ENCODE measurements around the gene DUSP9.

DUSP9 gene

DNA sequence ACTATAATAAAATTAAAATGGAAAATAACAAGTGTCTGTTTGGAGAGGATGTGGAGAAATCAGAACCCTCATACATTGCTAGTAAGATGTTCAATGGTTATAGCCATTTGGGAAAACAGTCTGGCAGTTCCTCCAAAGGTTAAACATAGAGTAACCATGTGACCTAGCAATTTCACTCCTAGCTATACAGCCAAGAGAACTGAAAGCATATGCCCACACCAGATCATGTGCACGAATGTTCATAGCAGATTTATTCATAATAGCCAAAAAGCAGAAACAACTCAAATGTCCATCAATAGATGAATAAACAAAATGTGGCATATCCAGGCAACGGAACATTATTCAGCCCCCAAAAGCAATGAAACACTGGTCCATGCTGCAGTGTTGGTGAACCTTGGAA is 38.6 kb upstream of the DUSP9 start:
- Histone ChIP-seq H3K4me2 (ENCODE audit: insufficient read depth, low read length) (no peak overlapping the region), H3K27me3 (ENCODE audit: insufficient read depth, low read length, poor library complexity) (no peaks in the 10 kb centered on the region), H3K4me1 (ENCODE audit: insufficient read depth, low read length) (no peaks in the 10 kb centered on the region), H3K27ac (ENCODE audit: low read length) (no peak overlapping the region), H3K9ac (ENCODE audit: low read depth, low read length) (no peak overlapping the region), H4K20me1 (ENCODE audit: insufficient read depth, low read length) (no peaks in the 10 kb centered on the region), H3K36me3 (ENCODE audit: insufficient read depth, low read length) (no peaks in the 10 kb centered on the region), H2AFZ (ENCODE audit: low read depth, low read length) (no peak overlapping the region), H3K79me2 (ENCODE audit: insufficient read depth, low read length) (no peaks in the 10 kb centered on the region), H3K9me3 (ENCODE audit: insufficient read depth, low read length, severe bottlenecking) (no peaks in the 10 kb centered on the region), H3K4me3 (ENCODE audit: low read depth in 1 of 2, low read length in 2 of 2) (no peak overlapping the region)
- no peak for ATAC-seq (ENCODE audit: insufficient read depth, low read depth)
- no peak for TF ChIP-seq EZH2 (IDR thresholded peaks at IDR 0.05; ENCODE audit: borderline replicate concordance, low read depth, low read length, severe bottlenecking)
- TF ChIP-seq, protein P1, sequence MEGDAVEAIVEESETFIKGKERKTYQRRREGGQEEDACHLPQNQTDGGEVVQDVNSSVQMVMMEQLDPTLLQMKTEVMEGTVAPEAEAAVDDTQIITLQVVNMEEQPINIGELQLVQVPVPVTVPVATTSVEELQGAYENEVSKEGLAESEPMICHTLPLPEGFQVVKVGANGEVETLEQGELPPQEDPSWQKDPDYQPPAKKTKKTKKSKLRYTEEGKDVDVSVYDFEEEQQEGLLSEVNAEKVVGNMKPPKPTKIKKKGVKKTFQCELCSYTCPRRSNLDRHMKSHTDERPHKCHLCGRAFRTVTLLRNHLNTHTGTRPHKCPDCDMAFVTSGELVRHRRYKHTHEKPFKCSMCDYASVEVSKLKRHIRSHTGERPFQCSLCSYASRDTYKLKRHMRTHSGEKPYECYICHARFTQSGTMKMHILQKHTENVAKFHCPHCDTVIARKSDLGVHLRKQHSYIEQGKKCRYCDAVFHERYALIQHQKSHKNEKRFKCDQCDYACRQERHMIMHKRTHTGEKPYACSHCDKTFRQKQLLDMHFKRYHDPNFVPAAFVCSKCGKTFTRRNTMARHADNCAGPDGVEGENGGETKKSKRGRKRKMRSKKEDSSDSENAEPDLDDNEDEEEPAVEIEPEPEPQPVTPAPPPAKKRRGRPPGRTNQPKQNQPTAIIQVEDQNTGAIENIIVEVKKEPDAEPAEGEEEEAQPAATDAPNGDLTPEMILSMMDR (IDR thresholded peaks at IDR 0.05; ENCODE audit: borderline replicate concordance, extremely low read depth, low read length, poor library complexity, severe bottlenecking) = no peak
- DNase-seq = no peak

DNA sequence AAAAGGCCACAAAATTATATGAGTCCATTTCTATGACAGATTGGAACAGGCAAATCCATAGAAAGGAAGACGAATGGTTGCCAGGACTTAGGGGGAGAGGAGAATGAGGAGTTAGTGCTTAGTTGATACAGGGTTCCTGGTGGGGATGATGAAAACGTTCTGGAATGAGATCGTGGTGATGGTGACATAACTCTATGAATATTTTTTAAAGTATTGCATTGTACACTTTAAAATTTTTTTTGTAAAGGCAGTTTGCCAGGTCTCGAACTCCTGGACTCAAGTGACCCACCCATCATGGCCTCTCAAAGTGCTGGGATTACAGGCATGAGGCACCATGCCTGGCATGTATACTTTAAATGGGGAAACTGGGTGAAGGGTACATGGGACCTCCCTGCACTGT is 38.2 kb upstream of the DUSP9 start:
- H3K36me3 ChIP-seq (ENCODE audit: insufficient read depth, low read length) = no peaks in the 10 kb centered on the region
- DNase-seq (no peak), ATAC-seq (ENCODE audit: insufficient read depth, low read depth) (no peak)
- no peak overlapping the region for H2AFZ ChIP-seq (ENCODE audit: low read depth, low read length)
- TF ChIP-seq, protein P1 (IDR thresholded peaks at IDR 0.05; ENCODE audit: borderline replicate concordance, extremely low read depth, low read length, poor library complexity, severe bottlenecking) = no peak
- no peak for TF ChIP-seq EZH2 (IDR thresholded peaks at IDR 0.05; ENCODE audit: borderline replicate concordance, low read depth, low read length, severe bottlenecking)
- no peak overlapping the region for H3K27ac ChIP-seq (ENCODE audit: low read length)
- no peak overlapping the region for H3K4me2 ChIP-seq (ENCODE audit: insufficient read depth, low read length)
- no peaks in the 10 kb centered on the region for H3K9me3 ChIP-seq (ENCODE audit: insufficient read depth, low read length, severe bottlenecking)
- H3K79me2 ChIP-seq (ENCODE audit: insufficient read depth, low read length) = no peaks in the 10 kb centered on the region
- H4K20me1 ChIP-seq (ENCODE audit: insufficient read depth, low read length) = no peaks in the 10 kb centered on the region
- no peak overlapping the region for H3K4me3 ChIP-seq (ENCODE audit: low read depth in 1 of 2, low read length in 2 of 2)
- no peaks in the 10 kb centered on the region for H3K4me1 ChIP-seq (ENCODE audit: insufficient read depth, low read length)
- no peaks in the 10 kb centered on the region for H3K27me3 ChIP-seq (ENCODE audit: insufficient read depth, low read length, poor library complexity)
- H3K9ac ChIP-seq (ENCODE audit: low read depth, low read length) = no peak overlapping the region

DNA sequence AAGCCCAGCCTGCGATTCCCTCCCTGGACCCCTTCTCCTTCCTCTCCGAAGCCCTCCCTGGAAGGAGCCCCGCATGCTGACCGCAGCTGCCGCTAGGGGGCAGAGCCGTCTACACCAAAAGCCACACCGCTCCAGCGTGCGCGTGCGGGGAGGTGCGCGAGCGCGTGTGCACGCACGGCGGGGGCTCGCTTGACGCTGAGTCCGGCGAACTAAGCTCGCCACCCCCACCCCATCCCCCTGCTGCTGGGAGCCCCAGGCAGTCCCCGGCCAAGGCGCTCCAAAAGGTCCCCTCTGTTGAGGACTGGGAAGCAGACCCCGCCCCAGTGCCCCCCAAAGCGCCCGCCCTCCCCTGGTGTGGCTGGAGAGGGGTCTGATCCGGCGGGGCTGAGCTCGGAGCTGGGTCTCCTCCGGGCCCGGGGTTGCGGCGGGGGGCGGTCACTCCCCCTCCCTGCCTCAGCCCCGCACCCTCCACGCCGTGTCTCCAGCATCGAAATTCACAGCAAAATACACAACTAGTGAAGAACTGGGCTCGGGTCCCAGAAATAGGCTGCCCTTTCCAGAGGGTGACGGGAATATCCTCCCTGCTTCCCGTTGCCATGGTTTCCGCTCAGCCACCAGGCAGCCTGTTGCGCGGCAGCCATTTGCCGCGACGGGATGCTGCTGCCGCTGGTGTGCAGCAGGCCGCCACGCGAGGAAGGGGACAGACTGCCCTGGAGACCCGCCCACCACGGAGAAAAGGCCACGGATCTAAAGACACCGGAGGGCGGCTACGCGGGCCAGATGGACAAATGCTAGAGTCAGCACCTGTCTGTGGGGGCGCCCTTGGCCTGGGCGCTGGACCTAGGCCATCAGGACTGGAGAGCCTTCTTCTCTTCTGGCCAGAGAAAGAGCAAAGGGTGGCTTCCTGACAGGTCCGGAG is 36.8 kb upstream of the DUSP9 start:
- TF ChIP-seq, protein P1 (IDR thresholded peaks at IDR 0.05; ENCODE audit: borderline replicate concordance, extremely low read depth, low read length, poor library complexity, severe bottlenecking) = peak; percentile 58
- TF ChIP-seq EZH2 (IDR thresholded peaks at IDR 0.05; ENCODE audit: borderline replicate concordance, low read depth, low read length, severe bottlenecking) = no peak
- Histone ChIP-seq H3K27ac (ENCODE audit: low read length) (no peak overlapping the region), H2AFZ (ENCODE audit: low read depth, low read length) (no peak overlapping the region), H3K4me2 (ENCODE audit: insufficient read depth, low read length) (no peak overlapping the region), H3K4me1 (ENCODE audit: insufficient read depth, low read length) (no peaks in the 10 kb centered on the region), H3K27me3 (ENCODE audit: insufficient read depth, low read length, poor library complexity) (no peaks in the 10 kb centered on the region), H3K9ac (ENCODE audit: low read depth, low read length) (no peak overlapping the region), H4K20me1 (ENCODE audit: insufficient read depth, low read length) (no peaks in the 10 kb centered on the region), H3K36me3 (ENCODE audit: insufficient read depth, low read length) (no peaks in the 10 kb centered on the region), H3K4me3 (ENCODE audit: low read depth in 1 of 2, low read length in 2 of 2) (no peak overlapping the region), H3K9me3 (ENCODE audit: insufficient read depth, low read length, severe bottlenecking) (no peaks in the 10 kb centered on the region), H3K79me2 (ENCODE audit: insufficient read depth, low read length) (no peaks in the 10 kb centered on the region)
- DNase-seq (peak; percentile 53), ATAC-seq (ENCODE audit: insufficient read depth, low read depth) (peak; percentile 80)

Measured in DND-41 (cell line).